Stimulated activated CD8-positive, alpha-beta memory T cell treated with anti-CD3 and anti-CD28 coated beads, Interleukin-15, amount 100 ng/mL, for 24 hours (primary cell): ENCODE data around the gene TSEN54.

Source experiments
- DNase-seq: peaks from one replicate; pipeline ENCODE4 v3.0.0-alpha.2; 2020; ENCODE audit warnings: low read depth

TSEN54 gene

GRCh38 chr17:75504347-75505151 is 11.8 kb upstream of the TSEN54 start:
- no peak for DNase-seq

GRCh38 chr17:75505152-75505409 is 11.2 kb upstream of the TSEN54 start:
- DNase-seq, result no peak

- no peak for DNase-seq
Measured at GRCh38 chr17:75505640-75506039, 10.7 kb upstream of the TSEN54 start.

GRCh38 chr17:75506134-75506533 is 10.2 kb upstream of the TSEN54 start:
- no peak for DNase-seq

GRCh38 chr17:75506888-75507287 is 9.4 kb upstream of the TSEN54 start:
- no peak for DNase-seq

- no peak for DNase-seq
Measured at GRCh38 chr17:75507733-75508719, 8.3 kb upstream of the TSEN54 start.

- DNase-seq, result no peak
Measured at GRCh38 chr17:75508931-75509361, 7.4 kb upstream of the TSEN54 start.

GRCh38 chr17:75509528-75510258 is 6.6 kb upstream of the TSEN54 start:
- DNase-seq, result no peak

GRCh38 chr17:75511270-75511609 is 5.1 kb upstream of the TSEN54 start:
- no peak for DNase-seq

GRCh38 chr17:75511610-75512575 is 4.4 kb upstream of the TSEN54 start:
- DNase-seq, result no peak

GRCh38 chr17:75512926-75513640 is 3.2 kb upstream of the TSEN54 start:
- no peak for DNase-seq

- DNase-seq, result no peak
Measured at GRCh38 chr17:75513641-75514000, 2.7 kb upstream of the TSEN54 start.

GRCh38 chr17:75514299-75514918 is 1.9 kb upstream of the TSEN54 start:
- DNase-seq, result no peak

GRCh38 chr17:75514919-75515495 is 1.3 kb upstream of the TSEN54 start:
- DNase-seq, result no peak

- DNase-seq, result peak; percentile 73
Measured at GRCh38 chr17:75515496-75516254, 653 bp upstream of the TSEN54 start, which contains the start of gene CASKIN2. CASKIN2 (minus strand) TSS chr17:75515537; CDS start chr17:75513804, 1,733 bp downstream.

- no peak for DNase-seq
Measured at GRCh38 chr17:75516619-75517296, 430 bp downstream of the TSEN54 start.

GRCh38 chr17:75517297-75517865 is 1.1 kb downstream of the TSEN54 start:
- DNase-seq, result no peak

GRCh38 chr17:75518201-75518600 is 1.9 kb downstream of the TSEN54 start:
- DNase-seq, result no peak
